ENCODE measurements around the gene ARHGAP26.

The ARHGAP26 gene

GRCh38 chr5:142769793-142770649 lies at the start of gene ARHGAP26:
Gene ARHGAP26 (plus strand): TSS chr5:142770377. CDS start chr5:142770762, 385 bp downstream.
- no peaks in the 10 kb centered on the region for H3K79me2 ChIP-seq (ENCODE audit: control insufficient read depth, insufficient read depth, low read length, unreplicated experiment)
- peak within 1 kb of the TSS; percentile 82 for H3K4me3 ChIP-seq (ENCODE audit: low read depth, low read length)
- peaks cover 3% of the 10 kb centered on the region; the same call in 1 of the 2 replicates for H3K27me3 ChIP-seq (ENCODE audit: insufficient read depth, low read length)
- no peaks in the 10 kb centered on the region for H3K36me3 ChIP-seq (ENCODE audit: insufficient read depth, low read length)
- no peak within 1 kb of the TSS for H3K27ac ChIP-seq (ENCODE audit: low read depth, low read length)
- peak within 1 kb of the TSS; percentile 70 for H2AFZ ChIP-seq (ENCODE audit: low read length, unreplicated experiment)
- H3K4me1 ChIP-seq (ENCODE audit: control insufficient read depth, insufficient read depth, low read length, unreplicated experiment) = peaks cover 9% of the 10 kb centered on the region

- Histone ChIP-seq H2AFZ (ENCODE audit: low read length, unreplicated experiment) (no peak overlapping the region), H3K27me3 (ENCODE audit: insufficient read depth, low read length) (no peaks in the 10 kb centered on the region), H3K4me1 (ENCODE audit: control insufficient read depth, insufficient read depth, low read length, unreplicated experiment) (peaks cover 24% of the 10 kb centered on the region), H3K27ac (ENCODE audit: low read depth, low read length) (no peak overlapping the region), H3K79me2 (ENCODE audit: control insufficient read depth, insufficient read depth, low read length, unreplicated experiment) (no peaks in the 10 kb centered on the region), H3K4me3 (ENCODE audit: low read depth, low read length) (no peak overlapping the region), H3K36me3 (ENCODE audit: insufficient read depth, low read length) (no peaks in the 10 kb centered on the region)
These were observed 49.4 kb upstream of the ARHGAP26 start for GRCh38 chr5:142720641-142721271.

DNA sequence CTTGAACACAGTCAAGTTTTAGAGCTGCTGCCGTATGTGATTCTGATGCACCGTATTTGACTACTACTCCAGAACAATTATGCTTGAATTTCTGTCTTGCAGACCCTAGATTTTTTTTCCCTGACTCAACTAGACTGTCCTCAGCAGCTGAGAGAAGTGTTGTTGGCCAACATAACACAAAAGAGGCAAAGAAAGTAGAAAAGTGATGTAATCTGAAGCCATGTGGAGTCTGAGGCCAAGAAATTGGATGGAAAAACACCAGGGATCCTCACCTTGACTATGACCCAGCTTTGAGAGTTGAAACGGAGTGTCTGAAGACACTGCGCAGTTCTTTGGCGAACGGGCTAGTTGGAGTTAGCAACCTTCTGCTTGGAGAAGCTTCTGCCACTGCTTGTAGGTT lies 48.0 kb upstream of the ARHGAP26 start:
- no peak overlapping the region for H3K4me3 ChIP-seq (ENCODE audit: low read depth, low read length)
- H3K27me3 ChIP-seq (ENCODE audit: insufficient read depth, low read length) = no peaks in the 10 kb centered on the region
- H3K79me2 ChIP-seq (ENCODE audit: control insufficient read depth, insufficient read depth, low read length, unreplicated experiment) = no peaks in the 10 kb centered on the region
- no peak overlapping the region for H2AFZ ChIP-seq (ENCODE audit: low read length, unreplicated experiment)
- H3K36me3 ChIP-seq (ENCODE audit: insufficient read depth, low read length) = no peaks in the 10 kb centered on the region
- H3K27ac ChIP-seq (ENCODE audit: low read depth, low read length) = no peak overlapping the region
- peaks cover 33% of the 10 kb centered on the region for H3K4me1 ChIP-seq (ENCODE audit: control insufficient read depth, insufficient read depth, low read length, unreplicated experiment)

GRCh38 chr5:142722896-142723295 lies 47.3 kb upstream of the ARHGAP26 start:
- no peak overlapping the region for H2AFZ ChIP-seq (ENCODE audit: low read length, unreplicated experiment)
- H3K36me3 ChIP-seq (ENCODE audit: insufficient read depth, low read length) = no peaks in the 10 kb centered on the region
- H3K79me2 ChIP-seq (ENCODE audit: control insufficient read depth, insufficient read depth, low read length, unreplicated experiment) = no peaks in the 10 kb centered on the region
- H3K4me3 ChIP-seq (ENCODE audit: low read depth, low read length) = no peak overlapping the region
- H3K27ac ChIP-seq (ENCODE audit: low read depth, low read length) = no peak overlapping the region
- H3K27me3 ChIP-seq (ENCODE audit: insufficient read depth, low read length) = no peaks in the 10 kb centered on the region
- H3K4me1 ChIP-seq (ENCODE audit: control insufficient read depth, insufficient read depth, low read length, unreplicated experiment) = peaks cover 37% of the 10 kb centered on the region

- no peaks in the 10 kb centered on the region for H3K79me2 ChIP-seq (ENCODE audit: control insufficient read depth, insufficient read depth, low read length, unreplicated experiment)
These were observed 45.4 kb upstream of the ARHGAP26 start for GRCh38 chr5:142724821-142725220.

GRCh38 chr5:142725231-142726187 lies 44.7 kb upstream of the ARHGAP26 start:
- no peaks in the 10 kb centered on the region for H3K27me3 ChIP-seq (ENCODE audit: insufficient read depth, low read length)
- H3K79me2 ChIP-seq (ENCODE audit: control insufficient read depth, insufficient read depth, low read length, unreplicated experiment) = no peaks in the 10 kb centered on the region
- peaks cover 31% of the 10 kb centered on the region for H3K4me1 ChIP-seq (ENCODE audit: control insufficient read depth, insufficient read depth, low read length, unreplicated experiment)
- no peaks in the 10 kb centered on the region for H3K36me3 ChIP-seq (ENCODE audit: insufficient read depth, low read length)
- no peak overlapping the region for H2AFZ ChIP-seq (ENCODE audit: low read length, unreplicated experiment)
- H3K4me3 ChIP-seq (ENCODE audit: low read depth, low read length) = peak overlapping the region; percentile 17; the same call in 1 of the 2 replicates
- peak overlapping the region; percentile 98 for H3K27ac ChIP-seq (ENCODE audit: low read depth, low read length)

More at GRCh38 chr5:142724821-142725220, 45.4 kb upstream of the ARHGAP26 start:
- no peak overlapping the region for H3K4me3 ChIP-seq (ENCODE audit: low read depth, low read length)
- no peaks in the 10 kb centered on the region for H3K36me3 ChIP-seq (ENCODE audit: insufficient read depth, low read length)
- no peak overlapping the region for H2AFZ ChIP-seq (ENCODE audit: low read length, unreplicated experiment)
- no peaks in the 10 kb centered on the region for H3K27me3 ChIP-seq (ENCODE audit: insufficient read depth, low read length)
- H3K27ac ChIP-seq (ENCODE audit: low read depth, low read length) = peak overlapping the region; percentile 98
- peaks cover 35% of the 10 kb centered on the region for H3K4me1 ChIP-seq (ENCODE audit: control insufficient read depth, insufficient read depth, low read length, unreplicated experiment)

- peaks cover 31% of the 10 kb centered on the region for H3K4me1 ChIP-seq (ENCODE audit: control insufficient read depth, insufficient read depth, low read length, unreplicated experiment)
- H3K79me2 ChIP-seq (ENCODE audit: control insufficient read depth, insufficient read depth, low read length, unreplicated experiment) = no peaks in the 10 kb centered on the region
- H3K36me3 ChIP-seq (ENCODE audit: insufficient read depth, low read length) = no peaks in the 10 kb centered on the region
- H3K4me3 ChIP-seq (ENCODE audit: low read depth, low read length) = peak overlapping the region; percentile 10; the same call in 1 of the 2 replicates
- H3K27ac ChIP-seq (ENCODE audit: low read depth, low read length) = peak overlapping the region; percentile 98
- no peaks in the 10 kb centered on the region for H3K27me3 ChIP-seq (ENCODE audit: insufficient read depth, low read length)
- H2AFZ ChIP-seq (ENCODE audit: low read length, unreplicated experiment) = no peak overlapping the region
These were observed 43.9 kb upstream of the ARHGAP26 start for GRCh38 chr5:142726188-142726731.

DNA sequence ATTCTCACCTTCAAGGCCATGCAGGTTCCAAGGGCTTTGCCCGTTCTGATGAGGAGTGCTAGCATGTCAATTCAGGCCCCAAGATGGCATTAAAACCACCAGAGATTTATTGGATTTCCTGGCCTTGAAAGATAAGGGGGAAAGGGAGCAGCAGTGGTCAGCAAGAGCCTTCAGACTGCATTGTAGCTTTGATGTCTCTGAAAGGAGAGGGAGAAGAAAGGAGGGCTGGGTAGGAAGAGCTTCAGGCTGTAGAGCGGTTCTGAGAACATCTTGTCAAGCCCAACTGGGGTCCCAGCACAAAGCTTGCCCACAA lies 42.5 kb upstream of the ARHGAP26 start:
- Histone ChIP-seq H3K4me3 (ENCODE audit: low read depth, low read length) (no peak overlapping the region), H3K79me2 (ENCODE audit: control insufficient read depth, insufficient read depth, low read length, unreplicated experiment) (no peaks in the 10 kb centered on the region), H3K27ac (ENCODE audit: low read depth, low read length) (peak overlapping the region; percentile 98), H2AFZ (ENCODE audit: low read length, unreplicated experiment) (no peak overlapping the region), H3K4me1 (ENCODE audit: control insufficient read depth, insufficient read depth, low read length, unreplicated experiment) (peaks cover 31% of the 10 kb centered on the region), H3K27me3 (ENCODE audit: insufficient read depth, low read length) (no peaks in the 10 kb centered on the region), H3K36me3 (ENCODE audit: insufficient read depth, low read length) (no peaks in the 10 kb centered on the region)

- Histone ChIP-seq H3K27me3 (ENCODE audit: insufficient read depth, low read length) (no peaks in the 10 kb centered on the region), H2AFZ (ENCODE audit: low read length, unreplicated experiment) (no peak overlapping the region)
These were observed 34.6 kb upstream of the ARHGAP26 start for GRCh38 chr5:142735323-142736246.

More at GRCh38 chr5:142735323-142736246, 34.6 kb upstream of the ARHGAP26 start:
- no peak overlapping the region for H3K4me3 ChIP-seq (ENCODE audit: low read depth, low read length)
- H3K36me3 ChIP-seq (ENCODE audit: insufficient read depth, low read length) = no peaks in the 10 kb centered on the region
- no peaks in the 10 kb centered on the region for H3K4me1 ChIP-seq (ENCODE audit: control insufficient read depth, insufficient read depth, low read length, unreplicated experiment)
- H3K27ac ChIP-seq (ENCODE audit: low read depth, low read length) = no peak overlapping the region
- H3K79me2 ChIP-seq (ENCODE audit: control insufficient read depth, insufficient read depth, low read length, unreplicated experiment) = no peaks in the 10 kb centered on the region
